Ovary (tissue), 3 donors: ENCODE data around the gene DDRGK1.

Experiments used
- EP300 ChIP-seq: sonication (generic); formaldehyde crosslinking; IDR thresholded peaks from one replicate; pipeline ENCODE4 v1.6.1; 2017; ENCODE audit warnings: antibody characterized with exemption
- POLR2A ChIP-seq: fragments of 450-650 bp; IDR thresholded peaks from one replicate; pipeline ENCODE4 v1.6.1; 2017; ENCODE audit warnings: antibody characterized with exemption, mild to moderate bottlenecking, moderate library complexity
- TF ChIP-seq, protein P1 (sequence below), 3 donors: fragments of 450-650 bp in 2 of 3; fragments of 200-600 bp in 1 of 3; IDR thresholded peaks; one replicate each; pipeline versions ENCODE4 v1.5.1 to v1.8.0; 2016 to 2022; ENCODE audit warnings: antibody characterized with exemption in 3 of 3, mild to moderate bottlenecking in 1 of 3
- donor health status: DM: no; HTN: no; CAD: no.

DNA sequence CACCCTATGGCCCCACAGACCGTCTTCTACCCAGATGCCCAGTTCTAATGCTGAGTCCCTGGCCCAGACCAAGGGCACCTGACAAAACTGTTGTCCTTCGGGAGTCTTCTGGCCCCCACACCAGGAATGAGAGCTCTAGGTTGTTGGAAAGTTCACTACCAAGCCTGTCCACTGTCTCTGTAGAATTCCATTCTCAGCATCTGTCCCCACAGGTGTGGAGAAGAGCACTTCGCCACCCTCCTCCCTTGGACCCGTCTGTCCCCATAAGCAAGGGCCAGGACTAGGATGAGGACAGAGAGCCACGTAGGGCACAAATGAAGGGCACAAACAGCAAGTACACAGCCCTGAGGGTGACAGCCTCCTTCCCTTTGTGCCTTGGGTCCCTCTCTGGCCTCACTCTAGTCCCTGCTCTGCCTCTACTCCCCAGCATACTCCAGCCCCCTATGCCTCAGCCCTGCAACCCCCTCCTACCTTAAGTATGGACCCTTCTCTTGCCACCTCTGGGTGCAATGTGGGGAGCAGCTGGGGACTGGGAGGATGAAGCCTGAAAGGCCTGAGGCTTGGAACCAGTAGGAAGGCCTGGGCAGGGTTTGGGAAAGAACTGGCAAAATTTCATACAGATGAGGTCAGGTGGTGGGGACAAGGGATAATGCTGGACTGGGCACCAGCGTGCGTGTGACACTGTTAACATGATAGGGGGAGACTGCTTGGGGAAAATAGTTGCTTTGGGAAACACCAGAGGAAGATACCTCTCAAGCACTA lies 35.5 kb downstream of the DDRGK1 start:
- TF ChIP-seq, protein P1, sequence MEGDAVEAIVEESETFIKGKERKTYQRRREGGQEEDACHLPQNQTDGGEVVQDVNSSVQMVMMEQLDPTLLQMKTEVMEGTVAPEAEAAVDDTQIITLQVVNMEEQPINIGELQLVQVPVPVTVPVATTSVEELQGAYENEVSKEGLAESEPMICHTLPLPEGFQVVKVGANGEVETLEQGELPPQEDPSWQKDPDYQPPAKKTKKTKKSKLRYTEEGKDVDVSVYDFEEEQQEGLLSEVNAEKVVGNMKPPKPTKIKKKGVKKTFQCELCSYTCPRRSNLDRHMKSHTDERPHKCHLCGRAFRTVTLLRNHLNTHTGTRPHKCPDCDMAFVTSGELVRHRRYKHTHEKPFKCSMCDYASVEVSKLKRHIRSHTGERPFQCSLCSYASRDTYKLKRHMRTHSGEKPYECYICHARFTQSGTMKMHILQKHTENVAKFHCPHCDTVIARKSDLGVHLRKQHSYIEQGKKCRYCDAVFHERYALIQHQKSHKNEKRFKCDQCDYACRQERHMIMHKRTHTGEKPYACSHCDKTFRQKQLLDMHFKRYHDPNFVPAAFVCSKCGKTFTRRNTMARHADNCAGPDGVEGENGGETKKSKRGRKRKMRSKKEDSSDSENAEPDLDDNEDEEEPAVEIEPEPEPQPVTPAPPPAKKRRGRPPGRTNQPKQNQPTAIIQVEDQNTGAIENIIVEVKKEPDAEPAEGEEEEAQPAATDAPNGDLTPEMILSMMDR (IDR thresholded peaks at IDR 0.05), result no peak
- TF ChIP-seq POLR2A (no peak), EP300 (no peak)
